DOHH2 (cell line): ENCODE results near the gene POLR3K.

Experiments
- H3F3A ChIP-seq: fragments of 200-600 bp; sonication (generic), shearing (Covaris generic); 2 replicates; pipeline ENCODE4 v1.6.0; 2016; ENCODE audit warnings: antibody characterized with exemption, mild to moderate bottlenecking; ENCODE audit not compliant: control insufficient read depth, insufficient read depth
- H3K27ac ChIP-seq: fragments of 200-600 bp; sonication (generic); 2 replicates; pipeline ENCODE4 v1.5.1; 2014; ENCODE audit warnings: low read depth, mild to moderate bottlenecking, low read length, moderate library complexity
- H3K27me3 ChIP-seq: fragments of 200-600 bp; sonication (generic); 2 replicates; pipeline ENCODE4 v1.6.1; 2014; ENCODE audit warnings: mild to moderate bottlenecking, low read length, mixed read lengths; ENCODE audit not compliant: control insufficient read depth
- H3K36me3 ChIP-seq: fragments of 200-600 bp; sonication (generic); 2 replicates; pipeline ENCODE4 v1.6.1; 2014; ENCODE audit warnings: mild to moderate bottlenecking, low read length, moderate library complexity, mixed read lengths; ENCODE audit not compliant: control insufficient read depth
- H3K4me1 ChIP-seq: fragments of 200-600 bp; sonication (generic); 2 replicates; pipeline ENCODE4 v1.6.1; 2014; ENCODE audit warnings: mild to moderate bottlenecking, low read length, mixed read lengths; ENCODE audit not compliant: control insufficient read depth
- H3K4me2 ChIP-seq: fragments of 200-600 bp; sonication (generic); 2 replicates; pipeline ENCODE4 v1.6.0; 2014; ENCODE audit warnings: mild to moderate bottlenecking, low read length, moderate library complexity
- H3K4me3 ChIP-seq: fragments of 200-600 bp; sonication (generic); 2 replicates; pipeline ENCODE4 v1.5.1; 2014; ENCODE audit warnings: mild to moderate bottlenecking, low read length, mixed read lengths
- H3K79me2 ChIP-seq: fragments of 200-600 bp; sonication (generic); 2 replicates; pipeline ENCODE4 v1.6.1; 2014; ENCODE audit warnings: mild to moderate bottlenecking, low read length, mixed read lengths; ENCODE audit not compliant: control insufficient read depth
- H3K9me2 ChIP-seq: fragments of 200-600 bp; sonication (generic); replicated peaks from 2 replicates; pipeline ENCODE4 v1.6.1; 2014; ENCODE audit warnings: mild to moderate bottlenecking, low read length, mixed read lengths; ENCODE audit not compliant: control insufficient read depth
- H3K9me3 ChIP-seq: fragments of 200-600 bp; sonication (generic); 2 replicates; pipeline ENCODE4 v1.6.1; 2014; ENCODE audit warnings: antibody characterized with exemption, low read length, mixed read lengths; ENCODE audit not compliant: control insufficient read depth, insufficient read depth
- H4K20me1 ChIP-seq: fragments of 200-600 bp; sonication (generic); 2 replicates; pipeline ENCODE4 v1.6.0; 2014; ENCODE audit warnings: low read depth, mild to moderate bottlenecking, antibody characterized with exemption, low read length, moderate library complexity; ENCODE audit not compliant: control insufficient read depth, insufficient read depth
- EZH2phosphoT487 ChIP-seq: fragments of 200-600 bp; sonication (generic); IDR thresholded peaks from 2 replicates; pipeline ENCODE4 v1.6.1; 2017; ENCODE audit warnings: borderline replicate concordance, mild to moderate bottlenecking, antibody characterized with exemption, low read length, moderate library complexity, mixed read lengths
- TF ChIP-seq, protein P1 (sequence below): fragments of 200-600 bp; sonication (generic); IDR thresholded peaks from one replicate; pipeline ENCODE4 v1.5.1; 2014; ENCODE audit warnings: antibody characterized with exemption, mild to moderate bottlenecking, low read depth, low read length; ENCODE audit not compliant: poor library complexity, severe bottlenecking

The POLR3K gene

GRCh38 chr16:63998-64913 is 10.8 kb upstream of the POLR3K start:
- no peak for TF ChIP-seq EZH2phosphoT487
- TF ChIP-seq, protein P1, sequence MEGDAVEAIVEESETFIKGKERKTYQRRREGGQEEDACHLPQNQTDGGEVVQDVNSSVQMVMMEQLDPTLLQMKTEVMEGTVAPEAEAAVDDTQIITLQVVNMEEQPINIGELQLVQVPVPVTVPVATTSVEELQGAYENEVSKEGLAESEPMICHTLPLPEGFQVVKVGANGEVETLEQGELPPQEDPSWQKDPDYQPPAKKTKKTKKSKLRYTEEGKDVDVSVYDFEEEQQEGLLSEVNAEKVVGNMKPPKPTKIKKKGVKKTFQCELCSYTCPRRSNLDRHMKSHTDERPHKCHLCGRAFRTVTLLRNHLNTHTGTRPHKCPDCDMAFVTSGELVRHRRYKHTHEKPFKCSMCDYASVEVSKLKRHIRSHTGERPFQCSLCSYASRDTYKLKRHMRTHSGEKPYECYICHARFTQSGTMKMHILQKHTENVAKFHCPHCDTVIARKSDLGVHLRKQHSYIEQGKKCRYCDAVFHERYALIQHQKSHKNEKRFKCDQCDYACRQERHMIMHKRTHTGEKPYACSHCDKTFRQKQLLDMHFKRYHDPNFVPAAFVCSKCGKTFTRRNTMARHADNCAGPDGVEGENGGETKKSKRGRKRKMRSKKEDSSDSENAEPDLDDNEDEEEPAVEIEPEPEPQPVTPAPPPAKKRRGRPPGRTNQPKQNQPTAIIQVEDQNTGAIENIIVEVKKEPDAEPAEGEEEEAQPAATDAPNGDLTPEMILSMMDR, result no peak
- no peaks in the 10 kb centered on the region for H3K4me1 ChIP-seq
- H3K27ac ChIP-seq, result no peak overlapping the region
- no peaks in the 10 kb centered on the region for H4K20me1 ChIP-seq
- H3K9me2 ChIP-seq, result no peaks in the 10 kb centered on the region
- H3F3A ChIP-seq, result no peaks in the 10 kb centered on the region
- no peaks in the 10 kb centered on the region for H3K9me3 ChIP-seq
- no peaks in the 10 kb centered on the region; the same call in 1 of the 2 replicates for H3K36me3 ChIP-seq
- no peak overlapping the region for H3K4me2 ChIP-seq
- peaks cover 15% of the 10 kb centered on the region; the same call in 1 of the 2 replicates for H3K27me3 ChIP-seq
- H3K4me3 ChIP-seq, result no peak overlapping the region
- no peaks in the 10 kb centered on the region for H3K79me2 ChIP-seq

- Histone ChIP-seq H3K9me3 (no peaks in the 10 kb centered on the region), H3K36me3 (peaks cover 8% of the 10 kb centered on the region), H3K9me2 (no peaks in the 10 kb centered on the region), H3K79me2 (no peaks in the 10 kb centered on the region), H3K27ac (no peak overlapping the region), H3K27me3 (peaks cover 10% of the 10 kb centered on the region; the same call in 1 of the 2 replicates), H3K4me3 (no peak overlapping the region), H4K20me1 (no peaks in the 10 kb centered on the region), H3K4me1 (no peaks in the 10 kb centered on the region), H3K4me2 (no peak overlapping the region), H3F3A (no peaks in the 10 kb centered on the region)
- no peak for TF ChIP-seq EZH2phosphoT487
- TF ChIP-seq, protein P1, result no peak
Measured at GRCh38 chr16:63466-63865, 10.1 kb upstream of the POLR3K start.

DNA sequence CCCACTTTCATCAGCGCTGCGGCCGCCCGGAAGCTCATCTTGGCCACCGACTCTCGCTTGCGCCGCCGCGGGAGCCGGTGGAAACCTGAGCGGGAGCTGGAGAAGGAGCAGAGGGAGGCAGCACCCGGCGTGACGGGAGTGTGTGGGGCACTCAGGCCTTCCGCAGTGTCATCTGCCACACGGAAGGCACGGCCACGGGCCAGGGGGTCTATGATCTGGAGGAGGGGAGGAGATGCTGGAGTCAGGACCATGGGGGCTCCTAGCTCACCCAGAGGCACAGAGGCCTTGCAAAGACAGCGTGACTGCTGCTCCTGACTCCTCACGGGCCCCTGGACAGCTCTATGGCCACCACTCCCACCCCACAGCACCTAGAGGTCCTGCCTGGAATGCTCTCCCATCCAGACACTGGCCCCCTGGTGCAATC is 9.6 kb upstream of the POLR3K start:
- Histone ChIP-seq H3K79me2 (no peaks in the 10 kb centered on the region), H3K4me2 (no peak overlapping the region), H3K27me3 (peaks cover 10% of the 10 kb centered on the region; the same call in 1 of the 2 replicates), H3F3A (no peaks in the 10 kb centered on the region), H3K4me1 (no peaks in the 10 kb centered on the region), H3K36me3 (peaks cover 13% of the 10 kb centered on the region), H3K27ac (no peak overlapping the region), H3K9me2 (no peaks in the 10 kb centered on the region), H4K20me1 (no peaks in the 10 kb centered on the region), H3K4me3 (no peak overlapping the region), H3K9me3 (no peaks in the 10 kb centered on the region)
- no peak for TF ChIP-seq EZH2phosphoT487
- TF ChIP-seq, protein P1, result no peak
